ENCODE measurements around the gene ALDH2. TPM values are rescaled to one million over a fixed set of nuclear protein-coding genes. Genes with fewer than 3 reads are reported as not detected.
"Not testable (repeated sequence)": the region's sequence is repeated elsewhere in the genome, so short reads cannot be mapped to it uniquely, and the experiment has no call there.

Gene ALDH2
- total RNA-seq, 2 experiments from 2014 or later = 3.2 to 3.8 TPM

GRCh38 chr12:111759271-111759670, 7.5 kb upstream of the ALDH2 start:
- POLR2A ChIA-PET = interaction anchor here (0.8 kb wide), 1 partner anchor 9 kb away, joined by 3 read pairs; no protein-coding TSS in a partner anchor
- Mint-ChIP-seq H3K4me3 (no peak overlapping the region), H3K4me1 (ENCODE audit: low read depth) (peaks cover 14% of the 10 kb centered on the region), H3K9me3 (no peaks in the 10 kb centered on the region), H3K36me3 (ENCODE audit: low read depth) (peaks cover 3% of the 10 kb centered on the region), H3K27ac (no peak overlapping the region), H3K27me3 (peaks cover 3% of the 10 kb centered on the region)
- TF ChIP-seq CTCF (IDR thresholded peaks at IDR 0.05) = no peak
- intact Hi-C loops (cut with micrococcal nuclease) = no loop called here
- DNase-seq (no peak), ATAC-seq (no peak)
- CTCF ChIA-PET = no interaction called here

GRCh38 chr12:111759991-111760390, 6.7 kb upstream of the ALDH2 start:
- CTCF ChIA-PET = no interaction called here
- no peak for TF ChIP-seq CTCF (IDR thresholded peaks at IDR 0.05)
- Mint-ChIP-seq H3K4me3 (no peak overlapping the region), H3K36me3 (ENCODE audit: low read depth) (peaks cover 3% of the 10 kb centered on the region), H3K27ac (no peak overlapping the region), H3K4me1 (ENCODE audit: low read depth) (peaks cover 14% of the 10 kb centered on the region), H3K9me3 (no peaks in the 10 kb centered on the region), H3K27me3 (peaks cover 6% of the 10 kb centered on the region)
- ATAC-seq = no peak
- POLR2A ChIA-PET = no interaction called here
- DNase-seq = no peak
- intact Hi-C loops (cut with micrococcal nuclease) = no loop called here

- H3K36me3 Mint-ChIP-seq (ENCODE audit: low read depth) = no peaks in the 10 kb centered on the region
- H3K4me1 Mint-ChIP-seq (ENCODE audit: low read depth) = peaks cover 14% of the 10 kb centered on the region
- no peaks in the 10 kb centered on the region for H3K9me3 Mint-ChIP-seq
Measured at GRCh38 chr12:111761099-111761498, 5.6 kb upstream of the ALDH2 start.

GRCh38 chr12:111761706-111762105, 5.0 kb upstream of the ALDH2 start:
- peaks cover 12% of the 10 kb centered on the region for H3K27me3 Mint-ChIP-seq
- intact Hi-C loops (cut with micrococcal nuclease) = no loop called here
- ChIA-PET CTCF (no interaction called here), POLR2A (interaction anchor here (1.0 to 1.3 kb wide), 3 partner anchors 9 to 76 kb away, joined by 3 read pairs; partner anchors contain the start of genes ACAD10 and BRAP)
- ATAC-seq (no peak), DNase-seq (no peak)
- H3K9me3 Mint-ChIP-seq = no peaks in the 10 kb centered on the region
- peaks cover 17% of the 10 kb centered on the region for H3K4me1 Mint-ChIP-seq (ENCODE audit: low read depth)
- no peak for TF ChIP-seq CTCF (IDR thresholded peaks at IDR 0.05)
- H3K36me3 Mint-ChIP-seq (ENCODE audit: low read depth) = no peaks in the 10 kb centered on the region
- no peak overlapping the region for H3K4me3 Mint-ChIP-seq
- H3K27ac Mint-ChIP-seq = no peak overlapping the region

More at GRCh38 chr12:111761099-111761498, 5.6 kb upstream of the ALDH2 start:
- intact Hi-C loops (cut with micrococcal nuclease) = no loop called here
- no peak for DNase-seq
- H3K27ac Mint-ChIP-seq = no peak overlapping the region
- POLR2A ChIA-PET = interaction anchor here (1.0 to 1.3 kb wide), 3 partner anchors 10 to 76 kb away, joined by 3 read pairs; partner anchors contain the start of genes ACAD10 and BRAP
- no peak for ATAC-seq
- CTCF ChIA-PET = no interaction called here
- H3K27me3 Mint-ChIP-seq = peaks cover 8% of the 10 kb centered on the region
- H3K4me3 Mint-ChIP-seq = no peak overlapping the region
- TF ChIP-seq CTCF (IDR thresholded peaks at IDR 0.05) = no peak

- H3K27me3 Mint-ChIP-seq = peaks cover 23% of the 10 kb centered on the region
- DNase-seq; intact Hi-C loops (cut with micrococcal nuclease); ATAC-seq; H3K36me3 Mint-ChIP-seq (ENCODE audit: low read depth); H3K4me3 Mint-ChIP-seq; H3K27ac Mint-ChIP-seq; H3K9me3 Mint-ChIP-seq: not testable (repeated sequence)
- peaks cover 12% of the 10 kb centered on the region for H3K4me1 Mint-ChIP-seq (ENCODE audit: low read depth)
- ChIA-PET POLR2A (interaction anchor here (1.6 kb wide), 1 partner anchor 13 kb away, joined by 3 read pairs; no protein-coding TSS in a partner anchor), CTCF (interaction anchor here (1.5 to 2.9 kb wide), 2 partner anchors 19 to 50 kb away, joined by 3 to 19 read pairs; no protein-coding TSS in a partner anchor)
Measured at GRCh38 chr12:111763552-111763951, 3.2 kb upstream of the ALDH2 start.

Measured in activated CD8-positive, alpha-beta T cell treated with anti-CD3 and anti-CD28 coated beads for 36 hours (primary cell).